HEK293 (cell line): ENCODE data around the gene DPP6.

Experiments
- CTCF ChIA-PET: fragments of 350-600 bp; formaldehyde crosslinking; extraction: SDS; loops from one replicate; lab custom pipeline; 2021; ENCODE audit warnings: antibody characterized with exemption; lab: Yijun Ruan, JAX
- POLR2A ChIA-PET: fragments of 300-600 bp; formaldehyde crosslinking; extraction: SDS; loops from one replicate; lab custom pipeline; 2020; ENCODE audit warnings: antibody characterized with exemption, inconsistent platforms; lab: Yijun Ruan, JAX
- H3K27ac ChIP-seq: fragments of 200-500 bp; sonication (Bioruptor generic); 2 replicates; pipeline ENCODE4 v1.5.1; 2014; ENCODE audit warnings: low read depth, low read length, control low read depth, inconsistent platforms; ENCODE audit errors: extremely low read depth
- H3K36me3 ChIP-seq, 2 experiments: fragments of 200-500 bp in 1 of 2; sonication (Bioruptor generic) in 1 of 2; 1 replicate in 1 of 2; 2 replicates in 1 of 2; pipeline ENCODE4 v1.5.1; 2014 to 2017; ENCODE audit warnings: inconsistent platforms in 2 of 2, low read length in 2 of 2; ENCODE audit not compliant: control insufficient read depth in 2 of 2, insufficient read depth in 1 of 2
- H3K4me1 ChIP-seq: fragments of 200-500 bp; sonication (Bioruptor generic); 2 replicates; pipeline ENCODE4 v1.5.1; 2014; ENCODE audit warnings: mild to moderate bottlenecking, low read length, inconsistent platforms; ENCODE audit not compliant: control insufficient read depth, insufficient read depth
- H3K4me3 ChIP-seq: 2 replicates; pipeline ENCODE4 v1.5.1; 2011; ENCODE audit warnings: low read depth, mild to moderate bottlenecking, control low read depth, low read length, moderate library complexity
- H3K9me3 ChIP-seq: fragments of 200-500 bp; sonication (Bioruptor generic); 2 replicates; pipeline ENCODE4 v1.5.1; 2014; ENCODE audit warnings: low read depth, low read length, inconsistent platforms; ENCODE audit not compliant: control insufficient read depth, insufficient read depth
- BCL11B ChIP-seq: fragments of 450-650 bp; formaldehyde crosslinking; IDR thresholded peaks from 2 replicates; pipeline ENCODE4 v1.5.1; 2016; ENCODE audit warnings: low read depth, missing biosample characterization, missing genetic modification characterization
- HOXA7 ChIP-seq: sonication (generic); formaldehyde crosslinking; IDR thresholded peaks from 2 replicates; pipeline ENCODE4 v1.8.1; 2022; ENCODE audit warnings: missing genetic modification reagents, borderline replicate concordance
- KLF10 ChIP-seq: fragments of 450-650 bp; IDR thresholded peaks from 2 replicates; pipeline ENCODE4 v1.5.1; 2018; ENCODE audit warnings: missing biosample characterization, mild to moderate bottlenecking, missing genetic modification characterization
- MYNN ChIP-seq: fragments of 450-650 bp; formaldehyde crosslinking; IDR thresholded peaks from 2 replicates; pipeline ENCODE4 v1.5.1; 2016; ENCODE audit warnings: missing biosample characterization, missing genetic modification characterization, borderline replicate concordance
- OVOL3 ChIP-seq: fragments of 450-650 bp; formaldehyde crosslinking; IDR thresholded peaks from 2 replicates; pipeline ENCODE4 v1.5.1; 2016; ENCODE audit warnings: missing biosample characterization, missing genetic modification characterization
- REPIN1 ChIP-seq: fragments of 450-650 bp; formaldehyde crosslinking; IDR thresholded peaks from 2 replicates; pipeline ENCODE4 v1.5.1; 2017; ENCODE audit warnings: missing biosample characterization, missing genetic modification characterization, low read depth
- TRIM28 ChIP-seq: IDR thresholded peaks from 2 replicates; pipeline ENCODE4 v1.6.1; 2011; ENCODE audit warnings: low read length, control low read depth, borderline replicate concordance
- ZBTB1 ChIP-seq: fragments of 450-650 bp; formaldehyde crosslinking; IDR thresholded peaks from 2 replicates; pipeline ENCODE4 v1.5.1; 2016; ENCODE audit warnings: missing biosample characterization, missing genetic modification characterization
- ZNF140 ChIP-seq: fragments of 450-650 bp; formaldehyde crosslinking; IDR thresholded peaks from 2 replicates; pipeline ENCODE4 v1.5.1; 2016; ENCODE audit warnings: missing biosample characterization, missing genetic modification characterization
- ZNF148 ChIP-seq: fragments of 450-650 bp; formaldehyde crosslinking; IDR thresholded peaks from 2 replicates; pipeline ENCODE4 v1.5.0; 2017; ENCODE audit warnings: missing biosample characterization, missing genetic modification characterization, borderline replicate concordance
- ZNF16 ChIP-seq: fragments of 450-650 bp; formaldehyde crosslinking; IDR thresholded peaks from 2 replicates; pipeline ENCODE4 v1.5.1; 2016; ENCODE audit warnings: low read depth, missing biosample characterization, missing genetic modification characterization
- ZNF175 ChIP-seq: fragments of 450-650 bp; formaldehyde crosslinking; IDR thresholded peaks from 2 replicates; pipeline ENCODE4 v1.5.1; 2016; ENCODE audit warnings: missing biosample characterization, missing genetic modification characterization
- ZNF23 ChIP-seq: fragments of 450-650 bp; formaldehyde crosslinking; IDR thresholded peaks from 2 replicates; pipeline ENCODE4 v1.5.1; 2016; ENCODE audit warnings: missing biosample characterization, missing genetic modification characterization, borderline replicate concordance
- ZNF473 ChIP-seq: fragments of 450-650 bp; formaldehyde crosslinking; IDR thresholded peaks from 2 replicates; pipeline ENCODE4 v1.5.1; 2017; ENCODE audit warnings: missing biosample characterization, missing genetic modification characterization
- ZNF558 ChIP-seq: fragments of 450-650 bp; formaldehyde crosslinking; IDR thresholded peaks from 2 replicates; pipeline ENCODE4 v1.5.1; 2016; ENCODE audit warnings: missing biosample characterization, missing genetic modification characterization
- ZNF639 ChIP-seq: fragments of 450-650 bp; formaldehyde crosslinking; IDR thresholded peaks from 2 replicates; pipeline ENCODE4 v1.5.1; 2016; ENCODE audit warnings: missing biosample characterization, missing genetic modification characterization
- ZNF654 ChIP-seq: fragments of 450-650 bp; formaldehyde crosslinking; IDR thresholded peaks from 2 replicates; pipeline ENCODE4 v1.5.1; 2016; ENCODE audit warnings: low read depth, missing biosample characterization, missing genetic modification characterization
- ZNF76 ChIP-seq: fragments of 450-650 bp; formaldehyde crosslinking; IDR thresholded peaks from 2 replicates; pipeline ENCODE4; 2016; ENCODE audit warnings: low read depth, missing biosample characterization, missing genetic modification characterization, borderline replicate concordance
- ZNF785 ChIP-seq: fragments of 450-650 bp; formaldehyde crosslinking; IDR thresholded peaks from 2 replicates; pipeline ENCODE4 v1.5.1; 2016; ENCODE audit warnings: missing biosample characterization, missing genetic modification characterization
- ZSCAN5A ChIP-seq: fragments of 450-650 bp; formaldehyde crosslinking; IDR thresholded peaks from 2 replicates; pipeline ENCODE4 v1.5.1; 2016; ENCODE audit warnings: missing biosample characterization, missing genetic modification characterization
- TF ChIP-seq, protein P1 (sequence below): fragments of 450-650 bp; formaldehyde crosslinking; IDR thresholded peaks from 2 replicates; pipeline ENCODE4 v1.5.1; 2017; ENCODE audit warnings: missing biosample characterization, missing genetic modification characterization
- TF ChIP-seq, protein P2 (sequence below): fragments of 450-650 bp; formaldehyde crosslinking; IDR thresholded peaks from 2 replicates; pipeline ENCODE4 v1.5.1; 2016; ENCODE audit warnings: missing biosample characterization, missing genetic modification characterization

Gene DPP6

GRCh38 chr7:154412105-154412504 lies 359.9 kb downstream of the DPP6 start:
- Histone ChIP-seq H3K27ac (no peak overlapping the region), H3K9me3 (no peaks in the 10 kb centered on the region), H3K4me1 (no peaks in the 10 kb centered on the region), H3K4me3 (no peak overlapping the region), H3K36me3 (no peaks in the 10 kb centered on the region)
- CTCF ChIA-PET: no interaction called here
- no peak for TF ChIP-seq ZSCAN5A (tag by site-specific recombination)
- no peak for TF ChIP-seq ZBTB1 (tag by site-specific recombination)
- no peak for TF ChIP-seq ZNF558 (tag by site-specific recombination)
- no peak for TF ChIP-seq ZNF148 (tag by site-specific recombination)
- no peak for TF ChIP-seq ZNF23
- TF ChIP-seq ZNF175 (tag by site-specific recombination): no peak
- TF ChIP-seq REPIN1 (tag by site-specific recombination): no peak
- no peak for TF ChIP-seq ZNF785 (tag by site-specific recombination)
- TF ChIP-seq, protein P1, sequence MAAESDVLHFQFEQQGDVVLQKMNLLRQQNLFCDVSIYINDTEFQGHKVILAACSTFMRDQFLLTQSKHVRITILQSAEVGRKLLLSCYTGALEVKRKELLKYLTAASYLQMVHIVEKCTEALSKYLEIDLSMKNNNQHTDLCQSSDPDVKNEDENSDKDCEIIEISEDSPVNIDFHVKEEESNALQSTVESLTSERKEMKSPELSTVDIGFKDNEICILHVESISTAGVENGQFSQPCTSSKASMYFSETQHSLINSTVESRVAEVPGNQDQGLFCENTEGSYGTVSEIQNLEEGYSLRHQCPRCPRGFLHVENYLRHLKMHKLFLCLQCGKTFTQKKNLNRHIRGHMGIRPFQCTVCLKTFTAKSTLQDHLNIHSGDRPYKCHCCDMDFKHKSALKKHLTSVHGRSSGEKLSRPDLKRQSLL: no peak
- no peak for TF ChIP-seq OVOL3 (tag by site-specific recombination)
- POLR2A ChIA-PET: no interaction called here

- no peaks in the 10 kb centered on the region for H3K9me3 ChIP-seq
- no peak overlapping the region for H3K4me3 ChIP-seq
- CTCF ChIA-PET: no interaction called here
- TF ChIP-seq ZNF639 (tag by site-specific recombination) (no peak), KLF10 (tag by site-specific recombination) (no peak)
- TF ChIP-seq, all 188 proteins: peak for 0
- Histone ChIP-seq H3K36me3 (no peaks in the 10 kb centered on the region), H3K4me1 (no peaks in the 10 kb centered on the region), H3K27ac (no peak overlapping the region)
- POLR2A ChIA-PET: no interaction called here
Observed at GRCh38 chr7:154415709-154416399, 363.7 kb downstream of the DPP6 start.

DNA sequence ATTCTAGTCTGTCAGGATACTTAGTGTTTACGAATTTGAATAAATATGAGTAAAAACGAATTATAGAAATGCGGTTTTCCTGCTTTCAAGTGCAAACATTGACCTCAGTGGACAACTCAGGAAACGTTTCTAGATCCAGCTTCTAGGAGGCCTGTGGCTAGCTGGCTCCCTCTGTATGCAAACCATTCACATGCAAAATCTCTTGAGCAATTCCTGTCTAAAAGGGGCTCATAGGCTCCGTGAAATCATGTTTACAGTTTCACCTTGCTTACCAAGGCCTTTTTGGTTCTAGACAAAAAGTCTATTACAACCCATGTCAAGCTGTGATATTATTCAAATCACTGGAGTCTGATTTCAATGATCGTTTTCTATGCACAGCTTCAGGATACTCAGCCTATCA lies 364.5 kb downstream of the DPP6 start:
- no peak overlapping the region for H3K27ac ChIP-seq
- H3K9me3 ChIP-seq: no peaks in the 10 kb centered on the region
- H3K4me3 ChIP-seq: no peak overlapping the region
- ChIA-PET CTCF (interaction anchor here (0.7 kb wide), 1 partner anchor 693 kb away, joined by 3 read pairs; no protein-coding TSS in a partner anchor), POLR2A (no interaction called here)
- no peaks in the 10 kb centered on the region for H3K36me3 ChIP-seq
- H3K4me1 ChIP-seq: no peaks in the 10 kb centered on the region
- TF ChIP-seq ZNF654 (tag by site-specific recombination) (no peak), MYNN (no peak), ZNF76 (no peak), ZNF140 (tag by site-specific recombination) (no peak), ZNF148 (tag by site-specific recombination) (no peak), ZNF16 (no peak), ZNF473 (tag by site-specific recombination) (no peak), TRIM28 (no peak), HOXA7 (CRISPR knock-in tag) (no peak), BCL11B (tag by site-specific recombination) (no peak)
- TF ChIP-seq, protein P2, sequence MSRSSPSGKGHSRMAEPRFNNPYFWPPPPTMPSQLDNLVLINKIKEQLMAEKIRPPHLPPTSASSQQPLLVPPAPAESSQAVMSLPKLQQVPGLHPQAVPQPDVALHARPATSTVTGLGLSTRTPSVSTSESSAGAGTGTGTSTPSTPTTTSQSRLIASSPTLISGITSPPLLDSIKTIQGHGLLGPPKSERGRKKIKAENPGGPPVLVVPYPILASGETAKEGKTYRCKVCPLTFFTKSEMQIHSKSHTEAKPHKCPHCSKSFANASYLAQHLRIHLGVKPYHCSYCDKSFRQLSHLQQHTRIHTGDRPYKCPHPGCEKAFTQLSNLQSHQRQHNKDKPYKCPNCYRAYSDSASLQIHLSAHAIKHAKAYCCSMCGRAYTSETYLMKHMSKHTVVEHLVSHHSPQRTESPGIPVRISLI (tag by site-specific recombination): no peak
